Right lobe of liver (tissue), 4 donors: ENCODE data around the gene SPON2.
"Not testable (repeated sequence)": the region's sequence is repeated elsewhere in the genome, so short reads cannot be mapped to it uniquely, and the experiment has no call there.

Experiments used
- POLR2A ChIP-seq: fragments of 450-650 bp; IDR thresholded peaks from one replicate; pipeline ENCODE4 v1.6.1; 2017; ENCODE audit warnings: antibody characterized with exemption, mild to moderate bottlenecking
- TF ChIP-seq, protein P1 (sequence below), 4 donors: fragments of 200-600 bp in 3 of 4; fragments of 450-650 bp in 1 of 4; IDR thresholded peaks; one replicate each; pipeline versions ENCODE4 v1.5.1 to v1.8.0; 2016 to 2022; ENCODE audit warnings: antibody characterized with exemption in 4 of 4, mild to moderate bottlenecking in 2 of 4
- donor health status: DM: no; HTN: no; CAD: no.
- donor health status: DM: no; HTN: no; CAD: no.
- donor health status: DM: no; HTN: yes; CAD: no.

DNA sequence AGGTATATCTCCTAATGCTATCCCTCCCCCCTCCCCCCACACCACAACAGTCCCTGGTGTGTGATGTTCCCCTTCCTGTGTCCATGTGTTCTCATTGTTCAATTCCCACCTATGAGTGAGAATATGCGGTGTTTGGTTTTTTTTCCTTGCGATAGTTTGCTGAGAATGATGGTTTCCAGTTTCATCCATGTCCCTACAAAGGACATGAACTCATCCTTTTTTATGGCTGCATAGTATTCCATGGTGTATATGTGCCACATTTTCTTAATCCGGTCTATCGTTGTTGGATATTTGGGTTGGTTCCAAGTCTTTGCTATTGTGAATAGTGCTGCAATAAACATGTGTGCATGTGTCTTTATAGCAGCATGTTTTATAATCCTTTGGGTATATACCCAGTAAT, 46.9 kb downstream of the SPON2 start:
- TF ChIP-seq, protein P1, sequence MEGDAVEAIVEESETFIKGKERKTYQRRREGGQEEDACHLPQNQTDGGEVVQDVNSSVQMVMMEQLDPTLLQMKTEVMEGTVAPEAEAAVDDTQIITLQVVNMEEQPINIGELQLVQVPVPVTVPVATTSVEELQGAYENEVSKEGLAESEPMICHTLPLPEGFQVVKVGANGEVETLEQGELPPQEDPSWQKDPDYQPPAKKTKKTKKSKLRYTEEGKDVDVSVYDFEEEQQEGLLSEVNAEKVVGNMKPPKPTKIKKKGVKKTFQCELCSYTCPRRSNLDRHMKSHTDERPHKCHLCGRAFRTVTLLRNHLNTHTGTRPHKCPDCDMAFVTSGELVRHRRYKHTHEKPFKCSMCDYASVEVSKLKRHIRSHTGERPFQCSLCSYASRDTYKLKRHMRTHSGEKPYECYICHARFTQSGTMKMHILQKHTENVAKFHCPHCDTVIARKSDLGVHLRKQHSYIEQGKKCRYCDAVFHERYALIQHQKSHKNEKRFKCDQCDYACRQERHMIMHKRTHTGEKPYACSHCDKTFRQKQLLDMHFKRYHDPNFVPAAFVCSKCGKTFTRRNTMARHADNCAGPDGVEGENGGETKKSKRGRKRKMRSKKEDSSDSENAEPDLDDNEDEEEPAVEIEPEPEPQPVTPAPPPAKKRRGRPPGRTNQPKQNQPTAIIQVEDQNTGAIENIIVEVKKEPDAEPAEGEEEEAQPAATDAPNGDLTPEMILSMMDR (IDR thresholded peaks at IDR 0.05), result not testable (repeated sequence)
- not testable (repeated sequence) for TF ChIP-seq POLR2A
